HL-60 (cell line): ENCODE data around the gene TMPRSS4.

Source experiments
- POLR2AphosphoS5 ChIP-seq: IDR thresholded peaks from 2 replicates; pipeline ENCODE4 v1.6.1; 2012; ENCODE audit warnings: low read depth
- TF ChIP-seq, protein P1 (sequence below): IDR thresholded peaks from one replicate; pipeline ENCODE4 v1.5.1; 2011; ENCODE audit warnings: low read length, control low read depth, inconsistent platforms; ENCODE audit not compliant: insufficient read depth

GRCh38 chr11:118033443-118033842 lies 43.4 kb upstream of the TMPRSS4 start:
- TF ChIP-seq, protein P1, sequence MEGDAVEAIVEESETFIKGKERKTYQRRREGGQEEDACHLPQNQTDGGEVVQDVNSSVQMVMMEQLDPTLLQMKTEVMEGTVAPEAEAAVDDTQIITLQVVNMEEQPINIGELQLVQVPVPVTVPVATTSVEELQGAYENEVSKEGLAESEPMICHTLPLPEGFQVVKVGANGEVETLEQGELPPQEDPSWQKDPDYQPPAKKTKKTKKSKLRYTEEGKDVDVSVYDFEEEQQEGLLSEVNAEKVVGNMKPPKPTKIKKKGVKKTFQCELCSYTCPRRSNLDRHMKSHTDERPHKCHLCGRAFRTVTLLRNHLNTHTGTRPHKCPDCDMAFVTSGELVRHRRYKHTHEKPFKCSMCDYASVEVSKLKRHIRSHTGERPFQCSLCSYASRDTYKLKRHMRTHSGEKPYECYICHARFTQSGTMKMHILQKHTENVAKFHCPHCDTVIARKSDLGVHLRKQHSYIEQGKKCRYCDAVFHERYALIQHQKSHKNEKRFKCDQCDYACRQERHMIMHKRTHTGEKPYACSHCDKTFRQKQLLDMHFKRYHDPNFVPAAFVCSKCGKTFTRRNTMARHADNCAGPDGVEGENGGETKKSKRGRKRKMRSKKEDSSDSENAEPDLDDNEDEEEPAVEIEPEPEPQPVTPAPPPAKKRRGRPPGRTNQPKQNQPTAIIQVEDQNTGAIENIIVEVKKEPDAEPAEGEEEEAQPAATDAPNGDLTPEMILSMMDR = no peak
- no peak for TF ChIP-seq POLR2AphosphoS5
